ENCODE data around the gene C14orf132.

The C14orf132 gene

DNA sequence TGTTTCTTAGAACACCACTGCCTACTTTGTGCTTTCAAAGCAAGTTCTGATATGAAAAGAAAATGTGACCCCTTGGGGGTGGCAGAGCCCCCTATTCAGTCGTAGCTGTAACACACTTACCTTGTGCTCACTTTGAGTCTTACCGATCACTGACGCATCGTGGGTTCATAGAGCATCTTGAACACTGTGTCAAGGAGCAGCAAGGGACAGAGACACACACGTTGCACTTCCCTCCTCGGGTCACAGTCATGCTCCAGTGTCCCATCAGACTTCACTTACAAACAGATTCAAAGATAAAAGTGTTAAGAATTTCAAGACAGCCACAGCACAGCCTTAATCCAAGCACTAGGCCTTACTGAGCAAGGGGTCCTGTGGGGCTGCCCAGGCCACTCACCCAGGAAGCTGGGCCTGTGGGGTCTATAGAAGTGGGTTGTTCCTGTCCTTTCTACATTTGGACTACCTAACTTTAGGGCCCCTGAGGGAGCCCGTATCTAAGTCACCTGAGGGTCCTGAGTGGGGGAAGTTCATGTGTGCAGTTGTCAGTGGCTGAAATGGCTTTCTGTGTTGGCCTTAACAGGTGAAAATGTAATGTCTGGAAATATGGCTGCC lies 90.1 kb downstream of the C14orf132 start:
- Histone ChIP-seq H3K27ac (ENCODE audit: insufficient read depth, low read length, poor library complexity, severe bottlenecking) (no peak overlapping the region), H3K4me3 (ENCODE audit: insufficient read depth, low read depth, low read length, poor library complexity, severe bottlenecking) (no peak overlapping the region), H3K4me1 (ENCODE audit: control insufficient read depth, insufficient read depth, low read length, poor library complexity, severe bottlenecking) (peaks cover 9% of the 10 kb centered on the region), H3K27me3 (replicated peaks; ENCODE audit: control insufficient read depth, insufficient read depth, low read length, poor library complexity, severe bottlenecking) (no peaks in the 10 kb centered on the region), H3K36me3 (ENCODE audit: control insufficient read depth, insufficient read depth, low read length) (no peaks in the 10 kb centered on the region), H3K9me3 (ENCODE audit: control insufficient read depth, low read length) (no peaks in the 10 kb centered on the region)
- DNase-seq, result no peak

DNA sequence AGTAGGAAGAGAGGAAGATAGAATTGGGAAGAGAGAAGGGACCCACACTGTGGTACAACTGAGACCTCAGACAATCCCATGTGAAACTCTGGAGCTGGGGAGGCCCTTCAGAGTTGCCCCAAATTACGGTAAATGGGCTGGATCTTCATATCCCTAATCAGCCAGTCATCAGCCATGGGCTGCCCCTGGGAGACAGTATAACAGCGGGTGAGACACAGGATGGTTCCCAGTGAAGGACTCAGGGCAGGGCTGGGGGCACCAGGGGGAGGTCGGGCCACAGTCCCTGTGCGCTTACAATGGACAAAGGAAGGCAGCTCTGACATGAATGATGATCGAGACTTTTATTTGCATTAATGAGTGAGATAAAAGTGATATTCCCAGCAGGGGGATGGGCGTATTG lies 91.2 kb downstream of the C14orf132 start:
- no peaks in the 10 kb centered on the region for H3K9me3 ChIP-seq (ENCODE audit: control insufficient read depth, low read length)
- H3K36me3 ChIP-seq (ENCODE audit: control insufficient read depth, insufficient read depth, low read length), result no peaks in the 10 kb centered on the region
- DNase-seq, result no peak
- peaks cover 9% of the 10 kb centered on the region for H3K4me1 ChIP-seq (ENCODE audit: control insufficient read depth, insufficient read depth, low read length, poor library complexity, severe bottlenecking)
- no peak overlapping the region for H3K4me3 ChIP-seq (ENCODE audit: insufficient read depth, low read depth, low read length, poor library complexity, severe bottlenecking)
- no peaks in the 10 kb centered on the region for H3K27me3 ChIP-seq (replicated peaks; ENCODE audit: control insufficient read depth, insufficient read depth, low read length, poor library complexity, severe bottlenecking)
- no peak overlapping the region for H3K27ac ChIP-seq (ENCODE audit: insufficient read depth, low read length, poor library complexity, severe bottlenecking)

DNA sequence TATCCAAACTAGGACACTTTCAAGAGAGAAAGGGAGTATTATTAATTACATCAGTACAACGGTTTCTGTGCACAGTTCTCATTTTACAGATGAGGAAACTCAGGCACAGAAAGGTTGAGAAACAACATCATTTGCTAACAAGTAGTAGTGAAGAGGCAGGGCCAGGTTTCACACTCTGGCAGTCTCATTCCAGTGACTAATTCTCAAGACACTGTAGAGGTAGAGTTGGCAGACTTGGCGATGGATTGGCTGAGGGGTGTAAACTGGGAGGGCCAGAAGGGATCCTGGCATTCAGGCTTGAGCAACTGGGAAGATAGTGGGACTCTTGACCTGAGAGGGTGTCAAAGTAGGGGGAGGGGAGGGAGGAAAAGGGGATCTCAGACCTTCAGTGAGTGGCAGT lies 91.7 kb downstream of the C14orf132 start:
- Histone ChIP-seq H3K36me3 (ENCODE audit: control insufficient read depth, insufficient read depth, low read length) (no peaks in the 10 kb centered on the region), H3K4me3 (ENCODE audit: insufficient read depth, low read depth, low read length, poor library complexity, severe bottlenecking) (no peak overlapping the region), H3K27me3 (replicated peaks; ENCODE audit: control insufficient read depth, insufficient read depth, low read length, poor library complexity, severe bottlenecking) (no peaks in the 10 kb centered on the region), H3K4me1 (ENCODE audit: control insufficient read depth, insufficient read depth, low read length, poor library complexity, severe bottlenecking) (peaks cover 9% of the 10 kb centered on the region), H3K9me3 (ENCODE audit: control insufficient read depth, low read length) (no peaks in the 10 kb centered on the region), H3K27ac (ENCODE audit: insufficient read depth, low read length, poor library complexity, severe bottlenecking) (no peak overlapping the region)
- DNase-seq, result no peak

DNA sequence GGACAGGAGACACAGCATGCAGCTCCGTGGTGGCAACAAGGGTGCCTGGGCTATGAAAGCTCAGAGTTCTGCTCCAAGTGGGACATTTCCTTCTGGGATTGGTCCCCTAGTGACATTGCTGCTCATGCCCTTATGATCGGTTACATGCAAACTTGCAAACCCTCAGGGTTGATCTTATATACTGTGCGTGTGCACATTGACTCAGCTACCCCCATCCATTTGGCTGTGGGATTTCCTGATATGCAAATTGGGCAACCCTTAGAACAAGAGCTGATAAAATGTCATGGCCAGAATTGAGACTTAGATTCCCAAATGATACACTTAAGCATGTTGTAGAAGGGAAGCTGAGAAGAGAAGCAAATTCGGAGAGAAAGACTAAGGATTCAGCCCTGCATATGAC lies 92.7 kb downstream of the C14orf132 start:
- H3K27ac ChIP-seq (ENCODE audit: insufficient read depth, low read length, poor library complexity, severe bottlenecking), result no peak overlapping the region
- H3K36me3 ChIP-seq (ENCODE audit: control insufficient read depth, insufficient read depth, low read length), result no peaks in the 10 kb centered on the region
- no peaks in the 10 kb centered on the region for H3K9me3 ChIP-seq (ENCODE audit: control insufficient read depth, low read length)
- H3K27me3 ChIP-seq (replicated peaks; ENCODE audit: control insufficient read depth, insufficient read depth, low read length, poor library complexity, severe bottlenecking), result no peaks in the 10 kb centered on the region
- no peak overlapping the region for H3K4me3 ChIP-seq (ENCODE audit: insufficient read depth, low read depth, low read length, poor library complexity, severe bottlenecking)
- H3K4me1 ChIP-seq (ENCODE audit: control insufficient read depth, insufficient read depth, low read length, poor library complexity, severe bottlenecking), result peaks cover 6% of the 10 kb centered on the region
- no peak for DNase-seq

DNA sequence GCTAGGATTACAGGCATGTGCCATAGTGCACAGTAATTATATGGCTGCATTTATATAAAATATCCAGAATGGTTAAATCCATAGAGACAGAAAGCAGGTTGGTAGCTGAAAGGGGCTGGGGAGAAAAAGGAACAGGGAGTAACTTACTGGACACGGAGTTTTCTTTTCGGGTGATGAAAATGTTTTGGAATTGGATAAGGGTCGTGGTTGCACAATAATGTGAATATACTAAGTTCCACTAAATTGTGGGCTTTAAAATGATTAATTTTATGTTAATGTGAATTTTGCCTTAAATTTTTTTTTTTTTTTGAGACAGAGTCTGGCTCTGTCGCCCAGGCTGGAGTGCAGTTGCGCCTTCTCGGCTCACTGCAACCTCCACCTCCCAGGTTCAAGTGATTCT lies 95.3 kb downstream of the C14orf132 start:
- Histone ChIP-seq H3K4me3 (ENCODE audit: insufficient read depth, low read depth, low read length, poor library complexity, severe bottlenecking) (no peak overlapping the region), H3K36me3 (ENCODE audit: control insufficient read depth, insufficient read depth, low read length) (no peaks in the 10 kb centered on the region), H3K27me3 (replicated peaks; ENCODE audit: control insufficient read depth, insufficient read depth, low read length, poor library complexity, severe bottlenecking) (no peaks in the 10 kb centered on the region), H3K27ac (ENCODE audit: insufficient read depth, low read length, poor library complexity, severe bottlenecking) (no peak overlapping the region), H3K9me3 (ENCODE audit: control insufficient read depth, low read length) (no peaks in the 10 kb centered on the region), H3K4me1 (ENCODE audit: control insufficient read depth, insufficient read depth, low read length, poor library complexity, severe bottlenecking) (no peaks in the 10 kb centered on the region)
- DNase-seq, result no peak

DNA sequence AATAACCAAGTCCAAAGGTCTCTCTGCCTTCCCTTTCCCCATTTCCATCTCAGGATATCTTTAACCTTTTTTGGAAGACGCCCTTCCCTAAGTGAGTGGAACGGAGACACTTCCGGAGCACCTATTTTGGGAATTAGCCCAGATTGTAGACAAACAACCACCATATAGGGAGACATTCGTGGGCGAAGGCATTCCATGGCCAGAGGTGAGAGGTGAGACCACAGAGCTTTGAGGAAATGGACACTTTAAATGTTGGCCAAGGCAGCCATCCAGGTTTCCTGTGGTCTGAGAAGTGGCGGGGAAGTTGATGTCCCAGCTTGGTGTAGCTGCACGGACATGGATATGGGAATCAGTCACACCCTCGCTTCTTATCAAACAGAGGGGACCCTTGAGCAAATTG lies 96.1 kb downstream of the C14orf132 start:
- Histone ChIP-seq H3K27ac (ENCODE audit: insufficient read depth, low read length, poor library complexity, severe bottlenecking) (no peak overlapping the region), H3K4me3 (ENCODE audit: insufficient read depth, low read depth, low read length, poor library complexity, severe bottlenecking) (no peak overlapping the region), H3K36me3 (ENCODE audit: control insufficient read depth, insufficient read depth, low read length) (no peaks in the 10 kb centered on the region), H3K9me3 (ENCODE audit: control insufficient read depth, low read length) (no peaks in the 10 kb centered on the region), H3K4me1 (ENCODE audit: control insufficient read depth, insufficient read depth, low read length, poor library complexity, severe bottlenecking) (no peaks in the 10 kb centered on the region), H3K27me3 (replicated peaks; ENCODE audit: control insufficient read depth, insufficient read depth, low read length, poor library complexity, severe bottlenecking) (no peaks in the 10 kb centered on the region)
- DNase-seq, result no peak

DNA sequence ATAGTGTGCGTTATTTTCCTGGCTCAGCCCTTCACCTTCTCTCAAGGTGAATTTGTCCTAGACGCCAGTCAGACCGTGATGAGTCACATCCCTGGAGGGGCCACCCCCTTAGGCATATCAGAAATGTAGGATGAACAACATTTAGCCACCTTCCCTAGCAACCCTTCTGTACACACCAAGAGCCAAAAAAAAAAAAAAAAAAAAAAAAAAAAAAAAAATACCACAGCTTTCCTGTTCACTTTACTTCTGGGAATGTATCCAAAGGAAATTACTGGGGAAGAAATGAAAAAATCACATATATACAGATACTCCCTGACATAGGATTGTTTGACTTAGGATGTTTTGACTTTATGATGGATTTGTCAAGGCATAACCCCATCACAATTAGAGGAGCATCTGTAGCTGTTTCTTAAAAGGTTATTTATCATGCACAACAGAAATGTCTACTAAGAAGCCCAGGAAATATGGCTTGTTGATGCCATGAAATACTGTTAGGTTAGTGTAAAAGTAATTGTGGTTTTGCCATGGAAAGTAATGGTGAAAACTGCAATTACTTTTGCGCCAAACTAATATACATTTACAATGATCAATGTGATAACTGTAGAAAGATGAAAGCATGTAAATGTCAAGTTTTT lies 97.3 kb downstream of the C14orf132 start:
- H3K36me3 ChIP-seq (ENCODE audit: control insufficient read depth, insufficient read depth, low read length), result no peaks in the 10 kb centered on the region
- H3K4me1 ChIP-seq (ENCODE audit: control insufficient read depth, insufficient read depth, low read length, poor library complexity, severe bottlenecking), result no peaks in the 10 kb centered on the region
- no peak overlapping the region for H3K4me3 ChIP-seq (ENCODE audit: insufficient read depth, low read depth, low read length, poor library complexity, severe bottlenecking)
- H3K9me3 ChIP-seq (ENCODE audit: control insufficient read depth, low read length), result no peaks in the 10 kb centered on the region
- no peak overlapping the region for H3K27ac ChIP-seq (ENCODE audit: insufficient read depth, low read length, poor library complexity, severe bottlenecking)
- DNase-seq, result no peak
- H3K27me3 ChIP-seq (replicated peaks; ENCODE audit: control insufficient read depth, insufficient read depth, low read length, poor library complexity, severe bottlenecking), result no peaks in the 10 kb centered on the region

DNA sequence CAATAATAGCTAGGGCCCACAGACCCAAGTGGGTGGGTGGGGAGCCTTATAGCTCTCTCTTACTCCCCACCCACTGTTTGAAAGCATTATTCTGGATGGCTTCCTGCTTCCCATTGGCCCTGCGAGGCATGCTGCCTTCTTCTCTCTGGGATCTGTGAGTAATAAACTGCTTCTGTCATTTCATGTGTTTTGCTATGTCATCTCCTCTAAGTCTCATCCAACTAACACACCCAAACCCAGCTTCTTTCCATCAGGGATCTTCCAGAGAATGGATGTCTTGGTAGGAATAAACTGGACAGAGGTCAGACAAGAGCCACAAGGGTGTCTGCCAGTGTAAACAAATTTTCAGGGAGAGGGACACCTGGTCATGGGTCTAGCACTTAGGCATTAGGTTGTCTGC lies 99.1 kb downstream of the C14orf132 start:
- Histone ChIP-seq H3K27ac (ENCODE audit: insufficient read depth, low read length, poor library complexity, severe bottlenecking) (no peak overlapping the region), H3K27me3 (replicated peaks; ENCODE audit: control insufficient read depth, insufficient read depth, low read length, poor library complexity, severe bottlenecking) (no peaks in the 10 kb centered on the region), H3K36me3 (ENCODE audit: control insufficient read depth, insufficient read depth, low read length) (no peaks in the 10 kb centered on the region), H3K4me3 (ENCODE audit: insufficient read depth, low read depth, low read length, poor library complexity, severe bottlenecking) (no peak overlapping the region), H3K9me3 (ENCODE audit: control insufficient read depth, low read length) (no peaks in the 10 kb centered on the region), H3K4me1 (ENCODE audit: control insufficient read depth, insufficient read depth, low read length, poor library complexity, severe bottlenecking) (no peaks in the 10 kb centered on the region)
- no peak for DNase-seq

DNA sequence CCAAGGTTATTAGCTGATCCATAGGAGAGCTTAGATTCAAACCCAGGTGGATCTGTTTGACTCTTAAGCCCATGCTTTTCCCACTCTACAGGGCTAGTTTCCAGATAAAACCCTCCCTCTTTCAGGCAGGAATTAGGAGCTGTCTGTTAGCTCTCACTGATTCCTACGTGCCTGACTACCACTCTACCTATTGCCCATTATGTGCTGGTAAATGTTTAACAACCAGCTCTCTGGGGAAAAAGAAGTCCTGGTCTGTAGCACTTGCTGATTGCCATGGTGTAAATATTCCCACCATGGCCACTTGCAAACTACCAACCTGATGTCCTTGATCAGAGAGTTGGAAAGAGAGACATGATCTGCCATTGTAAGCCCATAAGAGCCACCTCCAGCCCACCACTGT lies 100.0 kb downstream of the C14orf132 start:
- no peak for DNase-seq
- Histone ChIP-seq H3K4me3 (ENCODE audit: insufficient read depth, low read depth, low read length, poor library complexity, severe bottlenecking) (no peak overlapping the region), H3K36me3 (ENCODE audit: control insufficient read depth, insufficient read depth, low read length) (no peaks in the 10 kb centered on the region), H3K9me3 (ENCODE audit: control insufficient read depth, low read length) (no peaks in the 10 kb centered on the region), H3K27me3 (replicated peaks; ENCODE audit: control insufficient read depth, insufficient read depth, low read length, poor library complexity, severe bottlenecking) (no peaks in the 10 kb centered on the region), H3K4me1 (ENCODE audit: control insufficient read depth, insufficient read depth, low read length, poor library complexity, severe bottlenecking) (no peaks in the 10 kb centered on the region), H3K27ac (ENCODE audit: insufficient read depth, low read length, poor library complexity, severe bottlenecking) (no peak overlapping the region)

DNA sequence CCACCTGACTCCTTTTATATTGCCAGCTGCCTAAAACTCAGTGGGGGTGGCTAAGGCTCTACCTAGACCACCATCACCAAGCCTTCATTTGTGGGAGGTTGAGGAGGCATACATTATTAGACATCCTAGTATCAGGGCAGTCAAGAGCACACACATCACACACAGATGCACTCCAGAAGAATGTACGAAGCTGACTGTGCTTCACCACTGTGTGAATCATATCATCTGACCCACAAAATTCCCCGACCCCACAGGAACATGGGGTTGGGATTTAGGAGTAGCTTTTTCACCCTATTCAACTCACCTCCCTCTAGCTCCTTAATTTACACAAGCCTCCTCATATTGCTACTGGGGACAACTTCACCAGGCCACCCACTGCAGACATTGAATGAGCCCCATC lies 100.7 kb downstream of the C14orf132 start:
- DNase-seq, result no peak
- Histone ChIP-seq H3K9me3 (ENCODE audit: control insufficient read depth, low read length) (no peaks in the 10 kb centered on the region), H3K27me3 (replicated peaks; ENCODE audit: control insufficient read depth, insufficient read depth, low read length, poor library complexity, severe bottlenecking) (no peaks in the 10 kb centered on the region), H3K27ac (ENCODE audit: insufficient read depth, low read length, poor library complexity, severe bottlenecking) (no peak overlapping the region), H3K36me3 (ENCODE audit: control insufficient read depth, insufficient read depth, low read length) (no peaks in the 10 kb centered on the region), H3K4me3 (ENCODE audit: insufficient read depth, low read depth, low read length, poor library complexity, severe bottlenecking) (no peak overlapping the region), H3K4me1 (ENCODE audit: control insufficient read depth, insufficient read depth, low read length, poor library complexity, severe bottlenecking) (no peaks in the 10 kb centered on the region)
